Caco-2 (cell line): ENCODE results near the gene STAT4. TPM values are rescaled to one million over a fixed set of nuclear protein-coding genes. Genes with fewer than 3 reads are reported as not detected.

Experiments used
- BruUV-seq: library from RNA; stranded (reverse); fragments of 400-500 nt; replicated peaks from 2 replicates; lab custom pipeline; 2021; lab: Mats Ljungman, UMichigan
- CTCF ChIA-PET: fragments of 300-600 bp; sonication (Branson Sonifier 250); formaldehyde crosslinking; loops from one replicate; lab custom pipeline; 2022; ENCODE audit warnings: antibody characterized with exemption; lab: Charles Lee
- POLR2A ChIA-PET: fragments of 300-600 bp; sonication (Branson Sonifier 250); formaldehyde crosslinking; loops from one replicate; lab custom pipeline; 2022; ENCODE audit warnings: antibody characterized with exemption; lab: Charles Lee
- DNase-seq, 2 experiments: peaks; one replicate each; pipeline versions ENCODE4 v3.0.0 to v3.0.0-alpha.2; 2020 to 2022
- H3K27me3 ChIP-seq: replicated peaks from 2 replicates; pipeline ENCODE4 v1.6.0; 2011; ENCODE audit warnings: low read length; ENCODE audit not compliant: control insufficient read depth, insufficient read depth
- H3K36me3 ChIP-seq: 2 replicates; pipeline ENCODE4 v1.5.1; 2011; ENCODE audit warnings: low read length; ENCODE audit not compliant: control insufficient read depth, insufficient read depth
- H3K4me1 ChIP-seq: fragments of 250-450 bp; sonication (Bioruptor Pico); 2 replicates; pipeline ENCODE4 v1.5.1; 2020; ENCODE audit warnings: mild to moderate bottlenecking
- H3K4me3 ChIP-seq: 2 replicates; pipeline ENCODE4 v1.5.1; 2011; ENCODE audit warnings: low read depth, mild to moderate bottlenecking, control low read depth, low read length
- H3K9me3 ChIP-seq: fragments of 250-450 bp; sonication (Bioruptor Pico); 2 replicates; pipeline ENCODE4 v1.5.1; 2020; ENCODE audit warnings: mild to moderate bottlenecking, moderate library complexity
- H3K27ac Mint-ChIP-seq: one replicate; pipeline ENCODE4 v1.8.0; 2022; ENCODE audit warnings: mixed read lengths; ENCODE audit not compliant: unreplicated experiment
- H3K27me3 Mint-ChIP-seq: one replicate; pipeline ENCODE4 v1.8.0; 2022; ENCODE audit warnings: mixed read lengths; ENCODE audit not compliant: insufficient read depth, unreplicated experiment
- H3K36me3 Mint-ChIP-seq: one replicate; pipeline ENCODE4 v1.8.0; 2022; ENCODE audit warnings: mild to moderate bottlenecking, mixed read lengths; ENCODE audit not compliant: insufficient read depth, unreplicated experiment
- H3K4me1 Mint-ChIP-seq: one replicate; pipeline ENCODE4 v1.8.0; 2022; ENCODE audit warnings: low read depth, mixed read lengths; ENCODE audit not compliant: unreplicated experiment
- H3K4me3 Mint-ChIP-seq: one replicate; pipeline ENCODE4 v1.8.0; 2022; ENCODE audit warnings: mild to moderate bottlenecking, moderate library complexity, mixed read lengths; ENCODE audit not compliant: unreplicated experiment
- H3K9me3 Mint-ChIP-seq: one replicate; pipeline ENCODE4 v1.8.0; 2022; ENCODE audit warnings: mixed read lengths; ENCODE audit not compliant: unreplicated experiment
- intact Hi-C: fragments of 100-400 bp; cut with micrococcal nuclease; formaldehyde crosslinking; loops from one replicate; pipeline ENCODE4 v1.10.0; 2022; ENCODE audit not compliant: unreplicated experiment
- total RNA-seq: library from RNA; stranded (reverse); gene quantifications from 2 replicates; pipeline ENCODE4 v1.2.3, GENCODE V29; 2022
- TF ChIP-seq, protein P1 (sequence below), 2 experiments: fragments of 200-600 bp in 1 of 2; IDR thresholded peaks; 1 replicate in 1 of 2; 2 replicates in 1 of 2; pipeline versions ENCODE4 v1.5.1 to v1.8.0; 2011 to 2022; ENCODE audit warnings: antibody characterized with exemption in 1 of 2, control low read depth in 1 of 2, inconsistent platforms in 1 of 2, low read depth in 1 of 2, low read length in 1 of 2, mild to moderate bottlenecking in 1 of 2, moderate library complexity in 1 of 2; ENCODE audit not compliant: insufficient read depth in 1 of 2, severe bottlenecking in 1 of 2, unreplicated experiment in 1 of 2

The STAT4 gene
- total RNA-seq, 1 experiment from 2014 or later, result 0.48 TPM

- no peaks in the 10 kb centered on the region for H3K4me1 ChIP-seq
- ChIA-PET CTCF (interaction anchor here (1.1 kb wide), 1 partner anchor 100 kb away, joined by 3 read pairs; no protein-coding TSS in a partner anchor), POLR2A (no interaction called here)
- intact Hi-C loops, result no loop called here
- no TSS peak for BruUV-seq
- H3K27me3 ChIP-seq, result no peaks in the 10 kb centered on the region
- H3K9me3 Mint-ChIP-seq, result no peaks in the 10 kb centered on the region
- no peaks in the 10 kb centered on the region for H3K36me3 ChIP-seq
- peaks cover 4% of the 10 kb centered on the region for H3K27me3 Mint-ChIP-seq
- H3K4me1 Mint-ChIP-seq, result peaks cover 5% of the 10 kb centered on the region
- no peak overlapping the region for H3K4me3 ChIP-seq
- H3K9me3 ChIP-seq, result no peaks in the 10 kb centered on the region
- no peak overlapping the region for H3K27ac Mint-ChIP-seq
- DNase-seq, result no peak
- H3K4me3 Mint-ChIP-seq, result no peak overlapping the region
- TF ChIP-seq, protein P1, sequence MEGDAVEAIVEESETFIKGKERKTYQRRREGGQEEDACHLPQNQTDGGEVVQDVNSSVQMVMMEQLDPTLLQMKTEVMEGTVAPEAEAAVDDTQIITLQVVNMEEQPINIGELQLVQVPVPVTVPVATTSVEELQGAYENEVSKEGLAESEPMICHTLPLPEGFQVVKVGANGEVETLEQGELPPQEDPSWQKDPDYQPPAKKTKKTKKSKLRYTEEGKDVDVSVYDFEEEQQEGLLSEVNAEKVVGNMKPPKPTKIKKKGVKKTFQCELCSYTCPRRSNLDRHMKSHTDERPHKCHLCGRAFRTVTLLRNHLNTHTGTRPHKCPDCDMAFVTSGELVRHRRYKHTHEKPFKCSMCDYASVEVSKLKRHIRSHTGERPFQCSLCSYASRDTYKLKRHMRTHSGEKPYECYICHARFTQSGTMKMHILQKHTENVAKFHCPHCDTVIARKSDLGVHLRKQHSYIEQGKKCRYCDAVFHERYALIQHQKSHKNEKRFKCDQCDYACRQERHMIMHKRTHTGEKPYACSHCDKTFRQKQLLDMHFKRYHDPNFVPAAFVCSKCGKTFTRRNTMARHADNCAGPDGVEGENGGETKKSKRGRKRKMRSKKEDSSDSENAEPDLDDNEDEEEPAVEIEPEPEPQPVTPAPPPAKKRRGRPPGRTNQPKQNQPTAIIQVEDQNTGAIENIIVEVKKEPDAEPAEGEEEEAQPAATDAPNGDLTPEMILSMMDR (IDR thresholded peaks at IDR 0.05; ENCODE audit: insufficient read depth in 1 of 2, low read depth in 1 of 2, low read length in 1 of 2, severe bottlenecking in 1 of 2, unreplicated experiment in 1 of 2), result no peak
- H3K36me3 Mint-ChIP-seq, result no peaks in the 10 kb centered on the region
Measured at GRCh38 chr2:191152482-191153240, 1.9 kb upstream of the STAT4 start.

GRCh38 chr2:191151331-191151730, 537 bp upstream of the STAT4 start:
- H3K36me3 Mint-ChIP-seq, result no peaks in the 10 kb centered on the region
- TF ChIP-seq, protein P1 (IDR thresholded peaks at IDR 0.05; ENCODE audit: insufficient read depth in 1 of 2, low read depth in 1 of 2, low read length in 1 of 2, severe bottlenecking in 1 of 2, unreplicated experiment in 1 of 2), result no peak

GRCh38 chr2:191150230-191150599, 579 bp downstream of the STAT4 start:
- intact Hi-C loops, result no loop called here
- TF ChIP-seq, protein P1 (IDR thresholded peaks at IDR 0.05; ENCODE audit: insufficient read depth in 1 of 2, low read depth in 1 of 2, low read length in 1 of 2, severe bottlenecking in 1 of 2, unreplicated experiment in 1 of 2), result no peak
- no peak for DNase-seq
- H3K27ac Mint-ChIP-seq, result no peak overlapping the region
- Histone ChIP-seq H3K27me3 (no peaks in the 10 kb centered on the region), H3K4me1 (no peaks in the 10 kb centered on the region), H3K36me3 (no peaks in the 10 kb centered on the region), H3K9me3 (no peaks in the 10 kb centered on the region), H3K4me3 (peak overlapping the region; percentile 25)
- H3K27me3 Mint-ChIP-seq, result peaks cover 7% of the 10 kb centered on the region
- no peaks in the 10 kb centered on the region for H3K9me3 Mint-ChIP-seq
- CTCF ChIA-PET, result interaction anchor here (1.0 to 1.7 kb wide), 2 partner anchors 16 to 98 kb away, joined by 3 to 13 read pairs; no protein-coding TSS in a partner anchor
- H3K36me3 Mint-ChIP-seq, result no peaks in the 10 kb centered on the region
- POLR2A ChIA-PET, result interaction anchor here (1.0 kb wide), 1 partner anchor 98 kb away, joined by 3 read pairs; no protein-coding TSS in a partner anchor
- no TSS peak for BruUV-seq
- H3K4me3 Mint-ChIP-seq, result peak overlapping the region; percentile 70
- H3K4me1 Mint-ChIP-seq, result peaks cover 5% of the 10 kb centered on the region

More at GRCh38 chr2:191151331-191151730, 537 bp upstream of the STAT4 start:
- Mint-ChIP-seq H3K27ac (no peak overlapping the region), H3K27me3 (peaks cover 4% of the 10 kb centered on the region), H3K9me3 (no peaks in the 10 kb centered on the region), H3K4me3 (peak overlapping the region; percentile 70), H3K4me1 (peaks cover 5% of the 10 kb centered on the region)
- DNase-seq, result no peak
- H3K4me1 ChIP-seq, result no peaks in the 10 kb centered on the region
- no TSS peak for BruUV-seq
- CTCF ChIA-PET, result interaction anchor here (1.7 kb wide), 1 partner anchor 99 kb away, joined by 13 read pairs; no protein-coding TSS in a partner anchor
- intact Hi-C loops, result no loop called here
- H3K36me3 ChIP-seq, result no peaks in the 10 kb centered on the region
- POLR2A ChIA-PET, result no interaction called here
- no peaks in the 10 kb centered on the region for H3K27me3 ChIP-seq
- H3K4me3 ChIP-seq, result no peak overlapping the region; the same call in 1 of the 2 replicates
- H3K9me3 ChIP-seq, result no peaks in the 10 kb centered on the region
